Spleen (tissue), 11 donors: ENCODE measurements around the gene RING1. TPM values are rescaled to one million over a fixed set of nuclear protein-coding genes. Genes with fewer than 3 reads are reported as not detected.
A peak's percentile ranks its signal among the peaks of the same experiment; 100 is the strongest.

Experiments used
- DNase-seq: peaks from one replicate; pipeline ENCODE4 v3.0.0-alpha.2; 2020
- H3K27ac ChIP-seq, 8 donors: fragments of 200-600 bp; sonication (generic) in 7 of 8; 1 replicate in 4 of 8; 2 replicates in 4 of 8; pipeline versions ENCODE4 v1.5.0 to v1.8.0; 2016 to 2021; ENCODE audit warnings: inconsistent platforms in 4 of 8, mild to moderate bottlenecking in 4 of 8, moderate library complexity in 1 of 8
- H3K27me3 ChIP-seq, 7 donors: fragments of 200-600 bp; sonication (generic) in 6 of 7; replicated peaks in 1 of 7; 1 replicate in 4 of 7; 2 replicates in 3 of 7; pipeline versions ENCODE4 v1.5.0 to v1.8.0; 2016 to 2021; ENCODE audit warnings: inconsistent platforms in 3 of 7, mild to moderate bottlenecking in 1 of 7
- H3K36me3 ChIP-seq, 6 donors: fragments of 200-600 bp; sonication (generic) in 5 of 6; 1 replicate in 4 of 6; 2 replicates in 2 of 6; pipeline versions ENCODE4 v1.5.0 to v1.8.0; 2016 to 2021; ENCODE audit warnings: inconsistent platforms in 2 of 6
- H3K4me1 ChIP-seq, 6 donors: fragments of 200-600 bp; sonication (generic) in 5 of 6; 1 replicate in 3 of 6; 2 replicates in 3 of 6; pipeline versions ENCODE4 v1.5.0 to v1.8.0; 2016 to 2021; ENCODE audit warnings: inconsistent platforms in 3 of 6
- H3K4me3 ChIP-seq, 8 donors: fragments of 200-600 bp; sonication (generic) in 7 of 8; 1 replicate in 4 of 8; 2 replicates in 4 of 8; pipeline versions ENCODE4 v1.5.0 to v1.8.0; 2016 to 2021; ENCODE audit warnings: inconsistent platforms in 4 of 8, mild to moderate bottlenecking in 4 of 8, moderate library complexity in 2 of 8
- H3K9me3 ChIP-seq, 8 donors: fragments of 200-600 bp; sonication (generic) in 7 of 8; 1 replicate in 4 of 8; 2 replicates in 4 of 8; pipeline versions ENCODE4 v1.5.0 to v1.8.0; 2016 to 2021; ENCODE audit warnings: inconsistent platforms in 4 of 8
- CTCF ChIP-seq, 11 experiments: fragments of 200-600 bp in 7 of 11; fragments of 450-650 bp in 4 of 11; sonication (generic) in 4 of 11; IDR thresholded peaks in 8 of 11; conservative IDR thresholded peaks in 3 of 11; 1 replicate in 7 of 11; 2 replicates in 4 of 11; pipeline versions ENCODE4 v1.4.0 to v1.8.0; 2016 to 2021; ENCODE audit warnings: antibody characterized with exemption in 11 of 11, inconsistent platforms in 4 of 11, mild to moderate bottlenecking in 1 of 11
- POLR2A ChIP-seq, 3 donors: fragments of 450-650 bp; IDR thresholded peaks; one replicate each; pipeline ENCODE4 v1.5.1; 2017; ENCODE audit warnings: antibody characterized with exemption in 3 of 3, mild to moderate bottlenecking in 1 of 3
- POLR2AphosphoS5 ChIP-seq, 3 donors: sonication (generic); formaldehyde crosslinking; IDR thresholded peaks; one replicate each; pipeline ENCODE4 v1.5.1; 2017; ENCODE audit warnings: antibody characterized with exemption in 3 of 3
- WGBS, 5 donors: extraction: QIAGEN DNeasy Blood & Tissue Kit in 3 of 5; methylation state at CpG; one replicate each; pipeline versions ENCODE4 v1.1.5 to v1.1.7; 2013 to 2018; 5-methylcytosine and 5-hydroxymethylcytosine counted together
- intact Hi-C: fragments of 100-400 bp; cut with DNase I; formaldehyde crosslinking; loops from one replicate; pipeline ENCODE4 v1.15.0; 2023; ENCODE audit warnings: low total_unique reads
- polyA plus RNA-seq, 3 donors: library from polyadenylated mRNA; stranded (reverse); fragments of 200-250 nt; gene quantifications; one replicate each; pipeline ENCODE4 v1.2.1, GENCODE V29; 2013
- total RNA-seq, 7 donors: library from RNA; depleted of rRNA in 3 of 7; stranded (reverse); fragments of >200 nt in 3 of 7; fragmentation: NEBNext Ultra II Directional in 4 of 7; extraction: Animal tissue kit (Norgen Biotek cat#: 25700) in 4 of 7; gene quantifications; one replicate each; pipeline versions ENCODE4 v1.1.0 to v1.2.1, GENCODE V29; 2016 to 2021
- donor health status: healthy with polysubstance abuse.
- donor health status: DM: no; HTN: no; CAD: no; lungs with moderate emphysema.
- donor health status: DM: no; HTN: no; CAD: no.
- donor health status: Bipolar disorder and iron deficiency.
- donor health status: healthy.
- donor health status: DM: no; HTN: no; CAD: no.
- donor health status: DM: yes; HTN: yes; CAD: no.

RING1 gene
- total and polyA plus RNA-seq, 10 donors, result 13.4 to 42.3 (median 31.0) TPM

GRCh38 chr6:33249732-33250630, 41.7 kb downstream of the RING1 start:
- Histone ChIP-seq H3K4me3 (peak overlapping the region; percentile 36 to 73 (median 52)), H3K4me1 (peaks cover 10 to 45% (median 29%) of the 10 kb centered on the region in 6 donors), H3K27ac (peak overlapping the region; percentile 89 to 93 (median 91)), H3K27me3 (peaks cover 0 to 13% (median 0%) of the 10 kb centered on the region in 7 donors), H3K36me3 (peaks cover 0 to 29% (median 0%) of the 10 kb centered on the region in 6 donors), H3K9me3 (no peaks in the 10 kb centered on the region)
- 17 to 22% (median 18%) methylated on average over 14 to 15 of the region's 15 CpGs for WGBS, 5 donors
- peak; percentile 78 for DNase-seq
- TF ChIP-seq POLR2AphosphoS5 (IDR thresholded peaks at IDR 0.05), result no peak
- TF ChIP-seq CTCF (IDR thresholded peaks at IDR 0.05 in 8 of 11, conservative IDR thresholded peaks at IDR 0.05 in 3 of 11), result no peak
- TF ChIP-seq POLR2A (IDR thresholded peaks at IDR 0.05), result no peak
- intact Hi-C loops, result loop anchor here (2.0 kb wide), 1 partner anchor 89 kb away; no protein-coding TSS in a partner anchor

- H3K4me1 ChIP-seq, result peaks cover 10 to 45% (median 29%) of the 10 kb centered on the region in 6 donors
- 94 to 97% (median 97%) methylated on average over 13 of the region's 13 CpGs for WGBS, 5 donors
- peak overlapping the region in 1 of 8 donors; percentile 91 for H3K27ac ChIP-seq
- DNase-seq, result peak; percentile 64
- peaks cover 0 to 8% (median 0%) of the 10 kb centered on the region in 7 donors for H3K27me3 ChIP-seq
- H3K36me3 ChIP-seq, result peaks cover 0 to 33% (median under 1%) of the 10 kb centered on the region in 6 donors
- intact Hi-C loops, result no loop called here
- H3K9me3 ChIP-seq, result no peaks in the 10 kb centered on the region
- H3K4me3 ChIP-seq, result no peak overlapping the region
- TF ChIP-seq CTCF (IDR thresholded peaks at IDR 0.05 in 8 of 11, conservative IDR thresholded peaks at IDR 0.05 in 3 of 11) (no peak), POLR2AphosphoS5 (IDR thresholded peaks at IDR 0.05) (no peak), POLR2A (IDR thresholded peaks at IDR 0.05) (no peak)
These were observed 42.4 kb downstream of the RING1 start for GRCh38 chr6:33250731-33251130.

GRCh38 chr6:33251395-33252012, 43.2 kb downstream of the RING1 start:
- H3K9me3 ChIP-seq, result no peaks in the 10 kb centered on the region
- H3K27ac ChIP-seq, result no peak overlapping the region
- H3K4me1 ChIP-seq, result peaks cover 10 to 45% (median 29%) of the 10 kb centered on the region in 6 donors
- intact Hi-C loops, result no loop called here
- H3K27me3 ChIP-seq, result peaks cover 0 to 8% (median 0%) of the 10 kb centered on the region in 7 donors
- peaks cover 0 to 36% (median 2%) of the 10 kb centered on the region in 6 donors for H3K36me3 ChIP-seq
- no peak for DNase-seq
- H3K4me3 ChIP-seq, result no peak overlapping the region
- 79 to 88% (median 84%) methylated on average over 6 of the region's 6 CpGs for WGBS, 5 donors
- TF ChIP-seq POLR2AphosphoS5 (IDR thresholded peaks at IDR 0.05), result no peak
- no peak for TF ChIP-seq POLR2A (IDR thresholded peaks at IDR 0.05)
- TF ChIP-seq CTCF (IDR thresholded peaks at IDR 0.05 in 8 of 11, conservative IDR thresholded peaks at IDR 0.05 in 3 of 11), result no peak

- DNase-seq, result no peak
- no peak overlapping the region for H3K4me3 ChIP-seq
- H3K4me1 ChIP-seq, result peaks cover 10 to 41% (median 26%) of the 10 kb centered on the region in 6 donors
- peaks cover 0 to 2% (median 0%) of the 10 kb centered on the region in 7 donors for H3K27me3 ChIP-seq
- H3K36me3 ChIP-seq, result peaks cover 0 to 47% (median 11%) of the 10 kb centered on the region in 6 donors
- H3K9me3 ChIP-seq, result no peaks in the 10 kb centered on the region
- intact Hi-C loops, result no loop called here
- H3K27ac ChIP-seq, result no peak overlapping the region
- TF ChIP-seq POLR2A (IDR thresholded peaks at IDR 0.05) (no peak), POLR2AphosphoS5 (IDR thresholded peaks at IDR 0.05) (no peak), CTCF (IDR thresholded peaks at IDR 0.05 in 8 of 11, conservative IDR thresholded peaks at IDR 0.05 in 3 of 11) (no peak)
These were observed 44.5 kb downstream of the RING1 start for GRCh38 chr6:33252759-33253158.
